RKO (cell line): Measurements from ENCODE around the gene LRRC45.

ENCODE experiments used
- DNase-seq: peaks from one replicate; pipeline ENCODE4 v3.0.0-alpha.2; 2016; ENCODE audit warnings: low spot score

Gene LRRC45

GRCh38 chr17:81994593-81995462 lies 28.3 kb upstream of the LRRC45 start:
- DNase-seq: no peak

GRCh38 chr17:81995463-81996231 lies 27.5 kb upstream of the LRRC45 start:
- DNase-seq: no peak

GRCh38 chr17:81996232-81996756 lies 26.8 kb upstream of the LRRC45 start:
- no peak for DNase-seq

- no peak for DNase-seq
These were observed 26.2 kb upstream of the LRRC45 start for GRCh38 chr17:81996757-81997441.

GRCh38 chr17:81998212-81998611 lies 24.9 kb upstream of the LRRC45 start:
- no peak for DNase-seq

- DNase-seq: no peak
These were observed 24.2 kb upstream of the LRRC45 start for GRCh38 chr17:81998691-81999438.

- no peak for DNase-seq
These were observed 23.5 kb upstream of the LRRC45 start for GRCh38 chr17:81999587-81999975.

- no peak for DNase-seq
These were observed 22.9 kb upstream of the LRRC45 start for GRCh38 chr17:81999976-82000802.

- no peak for DNase-seq
These were observed 22.1 kb upstream of the LRRC45 start for GRCh38 chr17:82000803-82001570.

- no peak for DNase-seq
These were observed 21.5 kb upstream of the LRRC45 start for GRCh38 chr17:82001571-82002056.

GRCh38 chr17:82003411-82004381 lies 19.4 kb upstream of the LRRC45 start:
- peak; percentile 93 for DNase-seq

- DNase-seq: no peak
These were observed 18.3 kb upstream of the LRRC45 start for GRCh38 chr17:82004517-82005455.

- DNase-seq: no peak
These were observed 17.3 kb upstream of the LRRC45 start for GRCh38 chr17:82005701-82006348.

GRCh38 chr17:82006468-82007227 lies 16.5 kb upstream of the LRRC45 start:
- no peak for DNase-seq

GRCh38 chr17:82007228-82007494 lies 15.9 kb upstream of the LRRC45 start:
- no peak for DNase-seq

GRCh38 chr17:82007495-82008257 lies 15.4 kb upstream of the LRRC45 start:
- no peak for DNase-seq
